Fibroblast of upper back skin (primary cell): ENCODE results near the gene AVPR1A.
A peak's percentile ranks its signal among the peaks of the same experiment; 100 is the strongest.
"Not testable (repeated sequence)": the region's sequence is repeated elsewhere in the genome, so short reads cannot be mapped to it uniquely, and the experiment has no call there.

Source experiments
- DNase-seq: peaks from one replicate; pipeline ENCODE4 v3.0.0-alpha.2; 2013

The AVPR1A gene

DNA sequence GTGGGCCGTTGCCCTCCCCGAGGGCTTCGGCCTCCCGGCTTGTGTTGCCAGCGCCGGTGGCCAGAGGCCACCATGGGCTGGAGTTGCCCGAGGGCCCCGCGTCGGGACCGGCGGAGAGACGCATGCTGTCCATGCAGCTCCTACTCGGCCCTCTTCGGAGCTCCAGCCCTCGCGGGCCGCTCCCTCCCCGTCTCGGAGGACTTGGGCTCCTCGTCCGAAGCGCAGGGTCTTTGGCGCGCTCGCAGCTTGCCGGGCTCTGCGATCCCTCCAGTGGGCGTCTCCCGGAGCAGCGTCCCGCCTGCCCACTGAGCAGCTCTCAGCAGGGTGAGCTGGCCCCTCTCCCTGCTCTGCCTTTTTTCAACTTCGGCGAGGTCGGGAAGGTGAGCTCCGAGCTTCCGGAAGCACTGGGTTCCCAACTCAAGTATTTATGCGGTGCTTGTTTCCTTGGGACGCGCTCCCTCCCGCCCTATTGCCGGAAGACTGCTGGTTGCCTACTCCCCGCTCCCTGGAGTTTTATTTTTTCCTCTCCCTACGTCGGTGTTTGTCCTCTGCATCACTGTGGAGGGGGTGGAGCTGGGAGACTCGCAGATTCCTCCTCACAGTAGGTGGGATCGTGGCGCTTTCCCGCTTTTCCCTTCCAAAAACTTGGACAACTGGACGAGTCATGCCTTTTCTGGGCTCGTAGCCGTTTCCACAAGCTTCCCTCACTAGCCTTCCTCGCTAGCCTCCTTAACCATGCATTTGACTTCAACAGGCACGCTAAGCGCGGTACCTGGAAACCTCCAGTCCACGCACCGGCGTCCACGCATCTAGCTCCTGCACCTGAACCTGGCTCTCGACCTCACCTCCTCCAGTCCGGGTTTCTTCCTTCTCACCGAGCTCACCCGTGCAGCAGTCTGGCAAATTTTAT, at the start of gene AVPR1A:
AVPR1A (minus strand) TSS at position 489 of the 910 bp plus-strand sequence; CDS start at position 124, 365 bp downstream.
- DNase-seq, result no peak

DNA sequence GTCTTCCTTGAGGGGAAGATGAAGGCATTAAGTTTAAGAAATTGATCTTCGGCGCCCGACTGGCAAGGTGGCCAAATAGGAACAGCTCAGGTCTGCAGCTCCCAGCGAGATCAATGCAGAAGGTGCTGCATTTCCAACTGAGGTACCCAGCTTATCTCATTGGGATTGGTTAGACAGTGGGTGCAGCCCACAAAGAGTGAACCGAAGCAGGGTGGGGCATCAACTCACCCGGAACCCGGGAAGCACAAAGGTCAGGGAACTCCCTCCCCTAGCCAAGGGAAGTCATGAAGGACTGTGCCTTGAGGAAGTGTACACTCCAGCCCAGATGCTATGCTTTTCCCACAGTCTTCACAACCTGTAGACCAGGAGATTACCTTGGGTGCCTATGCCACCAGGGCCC, 45.2 kb upstream of the AVPR1A start:
- no peak for DNase-seq

DNA sequence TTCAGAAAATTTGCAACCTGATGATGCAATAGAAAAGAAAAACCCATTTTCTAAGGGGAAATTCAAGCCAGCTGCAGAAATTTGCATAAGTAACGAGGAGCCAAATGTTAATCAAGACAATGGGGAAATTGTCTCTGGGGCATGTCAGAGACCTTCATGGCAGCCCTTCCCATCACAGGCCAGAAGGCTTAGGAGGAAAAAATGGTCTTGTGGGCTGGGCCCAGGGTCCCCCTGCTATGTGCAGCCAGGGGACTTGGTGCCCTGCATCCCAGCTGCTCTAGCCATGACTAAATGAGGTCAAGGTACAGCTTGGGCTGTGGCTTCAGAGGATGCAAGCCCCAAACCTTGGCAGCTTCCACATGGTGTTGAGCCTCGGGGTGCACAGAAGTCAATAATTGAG, 28.2 kb upstream of the AVPR1A start:
- no peak for DNase-seq

DNA sequence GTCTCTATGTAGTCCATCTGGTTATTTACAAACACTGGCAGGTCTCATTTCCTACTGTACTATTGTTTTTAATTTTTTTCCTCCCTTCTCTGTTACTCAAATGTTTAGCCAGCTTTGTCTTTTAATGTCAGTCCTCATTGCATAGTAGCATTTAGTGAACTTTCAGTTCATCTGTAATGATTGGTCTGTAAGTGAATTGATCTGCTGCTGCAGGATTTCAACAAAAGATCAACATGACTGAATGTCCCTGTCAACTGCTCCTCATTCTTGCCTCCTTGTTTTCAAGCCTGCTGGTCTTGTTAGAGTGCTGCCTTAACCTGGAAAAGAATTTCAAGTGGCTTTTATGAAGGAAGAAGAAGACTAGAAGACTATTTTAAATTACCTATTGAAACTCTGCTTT, 19.3 kb upstream of the AVPR1A start:
- DNase-seq, result no peak

DNA sequence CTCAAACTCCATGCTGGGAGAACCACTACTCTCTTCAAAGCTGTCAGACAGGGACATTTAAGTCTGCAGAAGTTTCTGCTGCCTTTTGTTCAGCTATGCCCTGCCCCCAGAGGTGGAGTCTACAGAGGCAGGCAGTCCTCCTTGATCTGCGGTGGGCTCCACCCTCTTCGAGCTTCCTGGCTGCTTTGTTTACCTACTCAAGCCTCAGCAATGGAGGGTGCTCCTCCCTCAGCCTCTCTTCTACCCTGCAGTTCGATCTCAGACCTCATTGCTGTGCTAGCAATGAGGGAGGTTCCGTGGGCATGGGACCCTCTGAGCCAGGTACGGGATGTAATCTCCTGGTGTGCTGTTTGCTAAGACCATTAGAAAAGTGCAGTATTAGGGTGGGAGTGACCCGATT, 16.7 kb upstream of the AVPR1A start:
- DNase-seq, result not testable (repeated sequence)

DNA sequence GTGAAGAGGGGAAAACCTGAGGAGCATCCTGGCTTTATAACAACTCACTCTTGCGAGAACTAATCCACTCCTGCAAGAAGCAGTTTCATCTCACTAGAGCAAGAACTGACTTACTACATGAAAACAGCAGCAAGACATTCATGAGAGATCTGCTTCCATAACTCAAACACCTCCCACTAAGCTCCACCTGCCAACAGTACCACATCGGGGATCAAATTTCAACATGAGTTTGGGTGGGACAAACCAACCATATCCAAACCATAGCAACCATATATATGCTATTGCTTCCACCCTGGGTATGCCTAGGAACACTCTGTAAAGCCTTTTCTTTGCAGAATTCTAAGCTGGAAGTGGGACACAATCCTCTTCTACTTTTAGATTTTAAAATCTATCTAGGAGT, 13.9 kb upstream of the AVPR1A start:
- DNase-seq, result no peak

DNA sequence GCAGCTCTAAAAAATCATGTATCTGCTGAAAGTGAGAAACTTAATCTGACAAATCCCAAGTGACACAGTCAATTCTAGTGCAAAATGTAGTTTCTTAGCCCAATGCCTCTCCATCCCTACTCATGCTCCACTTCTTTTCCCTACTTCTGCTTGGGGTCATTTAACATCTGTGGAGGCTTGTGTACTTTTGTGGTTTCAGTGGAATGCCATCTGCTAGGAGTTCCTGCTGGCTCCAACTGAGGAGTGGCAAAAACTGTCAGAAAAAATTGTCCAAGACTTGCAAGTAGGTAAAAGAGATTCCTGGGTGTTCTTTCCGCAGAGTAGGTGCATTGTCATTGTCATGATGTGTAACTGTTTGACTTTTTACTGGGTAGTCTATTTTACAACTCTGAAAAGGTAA, 12.5 kb upstream of the AVPR1A start:
- DNase-seq, result no peak

DNA sequence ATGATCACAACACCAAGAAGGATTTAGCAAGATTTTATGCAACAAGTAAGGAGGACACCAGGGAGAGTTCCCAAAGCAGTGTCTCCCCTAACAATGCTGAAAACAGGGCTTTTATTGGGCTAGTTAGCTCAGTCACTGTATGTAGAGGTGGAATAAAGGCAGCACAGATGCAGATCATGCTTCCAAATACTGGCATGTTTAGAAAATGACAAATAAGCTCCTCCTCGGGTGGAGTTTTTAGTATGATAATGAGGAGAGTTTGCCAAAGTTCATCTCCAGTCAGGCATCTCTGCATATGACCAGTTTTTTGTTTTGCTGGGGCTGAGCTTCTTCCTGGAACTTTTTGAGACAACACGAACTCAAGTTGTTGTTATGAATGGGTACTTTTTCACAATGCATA, 4.4 kb upstream of the AVPR1A start:
- DNase-seq, result no peak

DNA sequence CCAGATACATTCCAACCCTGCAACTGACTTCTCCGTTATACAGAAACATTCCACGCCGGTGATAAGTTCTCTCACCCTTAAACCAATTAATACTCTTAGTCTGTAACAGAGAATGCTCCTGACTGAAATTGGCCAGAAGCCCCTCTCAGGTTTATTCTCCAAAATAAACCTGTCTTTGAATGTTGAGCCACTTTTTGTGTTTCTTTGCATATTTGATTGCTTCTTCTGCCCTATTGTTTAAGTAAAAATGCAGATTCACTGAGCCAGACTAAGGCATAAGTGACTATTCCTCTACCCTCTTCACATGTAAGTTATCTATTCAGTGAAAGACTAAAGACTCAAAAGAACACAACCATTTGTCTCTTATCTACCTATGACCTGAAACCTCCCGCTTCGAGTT, 3.6 kb upstream of the AVPR1A start:
- DNase-seq, result no peak

DNA sequence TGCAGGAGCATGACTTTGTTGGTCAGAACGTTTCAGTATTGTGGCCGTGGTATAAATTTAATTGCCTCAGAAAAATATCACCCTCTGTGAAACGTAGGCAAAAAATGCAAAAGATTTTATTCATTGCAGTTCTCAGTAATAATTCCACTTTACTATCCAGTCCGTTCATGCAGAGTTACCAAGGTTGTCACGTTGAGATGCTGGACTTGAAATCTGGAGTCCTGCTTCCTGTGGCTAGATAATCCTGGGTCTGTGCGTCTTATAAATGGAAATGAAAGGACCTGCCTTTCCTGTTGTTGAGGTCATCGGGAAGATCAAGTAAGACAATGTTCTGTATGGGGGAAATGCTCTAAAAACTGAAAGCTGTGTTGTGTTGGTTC, 1.3 kb upstream of the AVPR1A start:
- no peak for DNase-seq

DNA sequence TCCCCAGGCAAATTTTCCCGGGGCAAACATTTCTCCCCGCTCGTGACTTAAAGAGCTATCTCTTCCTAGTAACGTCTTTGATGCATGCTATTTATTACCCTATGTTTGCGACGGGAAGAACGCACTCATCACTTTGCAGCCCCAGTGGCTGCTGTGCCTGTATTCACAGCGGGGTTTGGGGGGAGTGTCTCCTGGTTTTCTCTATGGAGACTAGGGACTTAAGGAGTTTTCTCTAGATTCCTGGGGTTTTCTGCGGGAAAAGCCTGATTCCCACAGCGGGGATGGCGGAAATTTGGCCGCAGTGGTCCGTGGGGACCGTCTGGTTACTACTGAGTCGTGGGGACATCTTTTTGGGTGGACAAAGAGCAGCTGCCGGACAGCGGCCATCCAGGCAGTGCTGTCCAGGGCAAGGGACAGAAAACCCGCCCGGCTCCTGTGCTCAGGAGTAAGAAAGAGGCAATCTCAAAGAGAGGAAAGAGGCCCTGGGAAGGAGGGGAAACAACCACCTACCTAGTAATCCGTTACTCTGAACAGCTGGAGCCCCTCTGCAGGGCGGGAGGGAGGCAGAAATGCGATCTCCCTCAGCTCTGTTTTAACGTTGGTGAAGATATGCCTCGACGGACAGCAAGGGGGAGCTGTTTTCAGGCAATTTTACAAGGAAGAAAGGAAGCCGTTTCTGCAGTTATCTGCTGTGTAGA, 771 bp upstream of the AVPR1A start:
- DNase-seq, result peak; percentile 29

DNA sequence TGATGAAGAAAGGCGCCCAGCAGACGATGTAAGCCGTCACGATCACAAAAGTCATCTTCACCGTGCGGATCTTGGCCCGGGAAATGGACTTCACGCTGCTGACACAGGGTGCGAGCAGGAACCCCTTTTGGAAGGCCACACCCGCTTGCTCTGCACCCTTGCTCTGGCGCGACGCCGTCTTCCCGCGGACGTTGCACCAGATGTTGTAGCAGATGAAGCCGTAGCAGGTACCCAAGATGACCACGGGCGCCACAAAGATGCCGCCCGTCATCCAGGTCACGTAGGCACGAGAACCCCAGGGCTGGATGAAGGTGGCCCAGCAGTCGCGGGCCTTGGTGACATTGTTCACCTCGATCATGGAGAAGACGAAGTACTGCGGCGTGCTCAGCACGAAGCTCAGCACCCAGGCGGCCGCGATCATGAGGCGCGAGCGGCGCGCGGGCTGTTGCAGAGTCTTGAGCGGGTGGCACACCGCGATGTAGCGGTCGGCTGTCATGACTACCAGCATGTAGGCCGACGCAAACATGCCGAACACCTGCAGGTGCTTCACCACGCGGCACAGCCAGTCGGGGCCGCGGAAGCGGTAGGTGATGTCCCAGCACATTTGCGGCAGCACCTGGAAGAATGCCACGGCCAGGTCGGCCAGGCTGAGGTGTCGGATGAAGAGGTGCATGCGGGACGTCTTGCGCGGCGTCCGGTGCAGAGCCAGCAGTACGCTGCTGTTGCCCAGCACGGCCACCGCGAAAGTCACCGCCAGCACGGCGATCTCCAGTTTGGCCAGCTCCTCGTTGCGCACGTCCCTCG, 890 bp downstream of the AVPR1A start:
- no peak for DNase-seq

DNA sequence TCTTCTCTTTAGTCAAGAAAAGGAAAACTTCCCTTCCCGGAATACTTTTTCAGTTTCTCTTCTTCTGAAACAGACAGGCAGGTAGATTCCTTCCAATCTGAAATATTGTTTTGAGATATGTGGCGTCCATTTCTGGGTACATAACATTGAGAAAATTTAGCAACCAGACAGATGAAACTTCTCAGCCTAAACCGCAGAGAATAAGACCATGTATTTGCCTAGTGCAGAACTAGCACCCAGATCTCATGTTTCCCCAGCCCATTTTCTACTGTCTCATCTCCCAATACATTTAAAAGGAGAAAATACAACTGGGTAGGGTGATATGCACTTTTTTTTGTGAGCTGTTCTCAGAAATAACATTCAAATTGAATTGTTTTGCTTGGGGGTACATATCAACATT, 6.4 kb downstream of the AVPR1A start:
- no peak for DNase-seq

DNA sequence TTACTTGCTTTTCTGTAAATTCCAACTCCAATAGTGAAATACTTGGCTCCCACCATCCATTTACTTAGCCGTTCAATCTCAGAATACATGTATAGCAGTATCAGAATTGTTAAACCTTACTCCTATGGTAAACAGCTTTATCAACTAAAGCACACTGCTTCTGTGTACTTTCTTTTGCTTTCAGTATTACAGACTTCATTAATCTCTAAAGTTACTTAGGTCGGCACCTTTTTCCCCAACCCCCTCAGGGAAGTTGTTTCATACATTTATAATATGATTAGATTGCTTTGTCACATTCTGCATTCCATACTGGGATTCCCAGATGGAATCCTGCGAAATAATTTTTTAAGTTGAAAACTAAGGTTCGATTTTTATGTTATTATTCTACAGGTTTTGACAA, 12.5 kb downstream of the AVPR1A start:
- no peak for DNase-seq

DNA sequence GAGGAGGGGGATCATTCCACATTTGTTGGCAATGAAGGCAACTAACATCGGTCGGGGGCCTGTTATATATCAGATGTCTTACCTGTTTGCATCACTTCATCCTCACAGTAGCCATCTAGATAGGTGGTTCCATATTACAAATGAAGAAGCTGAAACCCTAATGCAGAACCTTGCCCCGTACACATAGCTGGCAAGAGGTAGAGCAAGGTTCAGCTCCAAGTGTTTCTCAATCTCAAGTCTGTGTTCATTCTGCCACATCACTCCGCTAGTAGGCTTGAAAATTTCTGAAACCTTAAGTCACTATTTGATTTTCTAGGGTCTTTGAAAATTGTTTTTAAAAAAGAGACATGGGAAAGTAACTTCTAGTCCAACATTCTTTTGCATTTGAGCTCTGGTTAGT, 17.0 kb downstream of the AVPR1A start:
- no peak for DNase-seq

DNA sequence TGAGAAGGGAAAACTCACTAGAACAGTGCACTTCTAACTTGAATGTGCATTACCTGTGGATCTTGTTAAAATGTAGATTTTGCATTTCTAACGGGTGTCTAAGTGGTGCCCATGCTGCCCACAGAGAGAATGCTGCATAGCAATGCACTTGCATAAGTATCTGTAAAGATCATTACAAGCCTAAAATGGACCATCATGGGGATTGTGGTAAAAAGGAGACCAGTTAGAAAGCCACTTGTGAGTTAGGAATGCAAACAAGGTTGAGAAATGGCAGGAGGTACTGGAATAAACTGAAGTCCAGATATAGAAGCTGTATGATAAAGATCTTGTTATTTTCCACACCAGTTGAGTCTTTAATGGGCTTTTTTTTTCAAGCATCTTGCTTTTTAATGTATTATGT, 18.8 kb downstream of the AVPR1A start:
- DNase-seq, result no peak

DNA sequence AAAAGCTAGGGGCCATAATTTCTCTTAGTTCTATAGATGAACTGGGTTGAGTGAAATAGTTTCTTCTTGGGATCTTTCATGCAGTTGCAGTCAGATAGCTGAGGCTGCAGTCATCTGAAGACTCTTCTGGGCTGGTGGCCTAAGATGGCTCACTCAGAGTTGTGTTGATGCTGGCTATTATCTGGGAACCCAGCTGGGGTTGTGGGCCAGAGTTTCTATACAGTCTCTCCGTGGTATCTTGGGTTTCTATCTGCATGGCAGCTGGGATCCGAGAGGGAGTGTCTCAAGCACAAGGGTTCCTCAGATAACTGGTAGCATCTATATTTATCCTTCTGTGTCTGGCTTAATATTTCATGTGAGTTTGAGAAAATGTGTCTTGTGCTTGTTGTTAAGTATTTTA, 21.1 kb downstream of the AVPR1A start:
- DNase-seq, result no peak

DNA sequence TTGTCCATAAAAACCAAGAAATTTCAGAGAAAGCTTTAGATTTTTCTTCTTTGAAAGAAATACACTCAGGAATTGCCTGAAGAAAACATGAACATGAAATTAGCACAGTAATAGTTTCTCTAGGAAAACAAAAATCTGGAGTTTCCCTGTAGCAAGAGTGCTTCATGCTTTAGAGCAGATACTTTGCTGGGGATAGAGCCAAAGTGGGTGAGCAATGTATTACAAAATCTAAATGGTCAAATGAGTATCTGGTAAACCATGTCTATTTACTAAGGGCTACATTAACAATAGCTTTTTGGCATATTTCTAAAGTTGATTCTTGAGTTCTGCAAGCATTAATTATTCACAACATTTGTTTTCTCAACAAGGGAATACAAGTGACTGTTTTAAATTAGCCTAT, 26.2 kb downstream of the AVPR1A start:
- DNase-seq, result no peak

DNA sequence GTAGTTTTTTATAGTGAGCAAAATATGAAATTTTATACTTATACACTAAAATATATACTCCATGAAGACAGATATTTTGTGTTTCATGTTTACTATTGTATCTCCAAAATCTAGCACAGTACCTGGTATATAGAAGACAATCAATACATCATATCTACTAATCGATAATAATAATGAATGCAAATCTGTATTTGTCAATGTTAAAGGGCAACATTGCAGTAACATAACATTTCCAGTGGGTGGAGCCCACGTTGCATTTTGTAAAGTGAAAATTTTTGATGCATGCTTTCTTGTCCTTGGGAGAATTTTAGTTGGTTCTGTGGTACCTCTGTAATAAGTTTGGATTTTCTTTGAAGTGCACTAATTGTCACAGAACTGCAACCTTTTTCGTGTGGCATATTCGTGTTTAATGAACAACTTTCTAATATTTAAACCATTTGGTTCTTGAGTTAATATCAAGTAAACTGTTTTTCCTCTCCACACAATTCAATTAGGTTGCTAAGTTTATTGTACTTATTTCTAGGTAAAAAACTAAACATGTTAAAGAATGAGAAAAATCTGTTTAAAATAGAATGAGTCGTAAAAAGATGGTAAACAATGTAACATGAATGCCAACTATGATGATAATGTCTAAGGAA, 47.4 kb downstream of the AVPR1A start:
- DNase-seq, result peak; percentile 27

DNA sequence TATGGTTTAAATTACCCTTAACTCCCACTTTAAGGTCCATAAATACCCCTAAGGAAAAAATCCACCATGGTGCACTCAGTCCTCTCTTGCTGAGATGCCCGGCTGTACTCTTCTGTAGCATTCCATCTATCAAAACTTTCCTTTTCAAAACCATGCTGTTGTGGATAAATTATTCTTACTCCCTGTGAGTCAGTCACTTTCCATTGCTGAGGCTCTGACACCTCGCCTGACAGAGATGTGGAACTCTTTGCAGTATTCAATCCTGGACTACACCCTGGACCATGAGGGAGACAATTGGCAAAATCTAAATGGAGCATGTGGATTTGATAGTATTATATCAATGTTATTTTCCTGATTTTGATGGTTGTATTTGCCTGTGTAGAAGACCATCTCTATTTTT, 49.1 kb downstream of the AVPR1A start:
- DNase-seq, result no peak

DNA sequence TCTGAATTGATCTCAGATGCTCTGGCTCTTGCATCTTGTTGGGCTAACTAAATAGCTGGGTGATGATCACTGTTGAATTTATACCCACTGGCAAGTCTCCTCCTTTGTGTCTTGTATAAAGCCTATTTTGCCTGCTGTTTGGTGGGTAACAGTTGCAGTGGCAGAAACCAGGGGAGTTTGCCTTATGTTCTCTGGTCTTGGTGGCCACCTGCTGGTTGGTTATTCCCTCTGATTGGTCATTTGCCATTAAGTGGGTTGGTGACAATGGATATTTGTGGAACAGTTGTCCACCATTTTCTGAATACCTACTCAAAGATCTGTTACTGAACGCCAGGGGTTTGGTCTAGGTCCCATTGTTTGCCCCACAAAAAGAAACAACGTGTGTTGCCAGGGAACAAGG, 52.1 kb downstream of the AVPR1A start:
- DNase-seq, result no peak

DNA sequence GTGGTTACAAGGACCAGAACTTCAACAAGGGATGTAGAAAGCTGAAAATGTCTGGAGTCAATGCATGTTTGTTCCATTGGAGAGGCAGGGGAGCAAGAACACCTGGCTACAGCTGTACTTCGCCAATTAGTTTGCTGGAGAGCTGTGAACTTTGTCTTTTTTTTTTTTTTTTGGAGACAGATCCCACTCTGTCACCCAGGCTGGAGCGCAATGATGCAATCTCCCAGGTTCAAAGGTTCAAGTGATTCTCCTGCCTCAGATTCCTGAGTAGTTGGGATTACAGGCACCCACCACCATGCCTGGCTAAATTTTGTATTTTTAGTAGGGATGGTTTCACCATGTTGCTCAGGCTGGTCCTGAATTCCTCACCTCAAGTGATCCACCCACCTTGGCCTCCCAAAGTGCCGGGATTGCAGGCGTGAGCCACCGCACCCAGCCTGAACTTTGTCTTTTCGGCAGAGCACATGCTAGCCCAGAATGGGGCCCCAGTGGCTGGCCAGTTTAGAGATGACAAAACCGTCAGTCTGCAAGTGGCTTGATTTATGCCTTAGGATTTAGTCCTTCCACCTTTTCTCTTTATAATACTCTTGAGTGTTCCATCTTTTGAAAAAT, 55.5 kb downstream of the AVPR1A start:
- no peak for DNase-seq

DNA sequence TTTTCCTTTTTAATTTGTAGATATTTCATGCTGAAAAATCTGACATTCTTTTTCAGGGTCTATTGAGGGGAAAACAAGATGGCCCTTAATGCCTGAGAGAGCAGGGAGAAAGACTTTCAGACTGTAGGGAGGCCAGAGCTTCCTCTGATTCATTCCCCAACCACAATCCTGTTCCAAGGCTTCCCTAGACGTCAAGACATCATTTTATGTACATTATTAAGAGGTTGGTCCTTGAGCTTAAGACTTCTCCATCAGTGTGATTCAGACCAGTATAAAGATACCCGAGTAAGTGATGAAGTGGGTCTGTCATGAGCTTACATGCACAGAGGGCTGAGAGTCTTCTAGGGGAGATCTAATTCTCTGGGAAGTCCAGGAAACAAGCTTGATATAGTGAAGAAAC, 57.3 kb downstream of the AVPR1A start:
- peak; percentile 17 for DNase-seq
